ENCODE results near the gene PCSK5. TPM values are rescaled to one million over a fixed set of nuclear protein-coding genes. Genes with fewer than 3 reads are reported as not detected.
A peak's percentile ranks its signal among the peaks of the same experiment; 100 is the strongest.

The PCSK5 gene
- total and polyA plus RNA-seq, 10 donors = 0.28 to 8.1 (median 5.5) TPM

DNA sequence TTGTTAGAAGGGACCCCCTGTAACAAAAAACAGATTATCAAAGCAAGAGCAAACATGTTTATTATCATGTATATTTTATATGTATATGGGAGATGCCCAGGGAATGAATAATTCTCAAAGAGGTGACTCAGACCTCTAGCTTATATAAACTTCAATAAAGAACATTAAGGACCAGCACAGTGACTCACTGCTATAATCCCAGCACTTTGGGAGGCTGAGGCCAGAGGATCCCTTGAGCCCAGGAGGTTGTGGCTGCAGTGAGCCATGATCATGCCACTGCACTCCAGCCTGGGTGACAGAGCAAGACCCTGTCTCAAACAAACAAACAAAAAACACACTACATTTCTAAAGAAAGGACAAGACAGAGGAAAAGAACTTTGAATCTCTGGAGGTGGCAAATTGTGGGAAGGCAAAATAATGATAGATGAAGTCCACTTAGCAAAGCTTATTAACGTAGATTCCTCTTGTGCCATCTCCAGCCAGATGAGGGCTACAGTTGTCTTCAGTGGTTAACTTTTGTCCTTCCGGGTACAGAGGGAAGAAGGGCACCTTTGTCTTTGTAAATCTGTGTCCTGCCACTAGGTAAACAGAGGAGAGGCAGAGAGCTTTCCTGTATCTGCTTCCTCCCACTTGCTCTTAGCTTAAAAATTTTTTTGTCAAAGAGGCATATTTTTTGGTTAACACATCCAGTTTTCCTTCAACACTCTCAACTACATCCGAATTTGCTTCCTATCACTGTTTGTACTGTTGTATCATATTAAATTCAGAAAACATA is 511.3 kb downstream of the PCSK5 start:
- Histone ChIP-seq H3K27me3 (replicated peaks in 1 of 7) (no peaks in the 10 kb centered on the region), H3K9me3 (no peaks in the 10 kb centered on the region), H3K4me3 (no peak overlapping the region), H3K4me1 (peaks cover 0 to 15% (median 11%) of the 10 kb centered on the region in 6 donors), H3K36me3 (no peaks in the 10 kb centered on the region), H3K27ac (no peak overlapping the region)
- TF ChIP-seq, protein P1, sequence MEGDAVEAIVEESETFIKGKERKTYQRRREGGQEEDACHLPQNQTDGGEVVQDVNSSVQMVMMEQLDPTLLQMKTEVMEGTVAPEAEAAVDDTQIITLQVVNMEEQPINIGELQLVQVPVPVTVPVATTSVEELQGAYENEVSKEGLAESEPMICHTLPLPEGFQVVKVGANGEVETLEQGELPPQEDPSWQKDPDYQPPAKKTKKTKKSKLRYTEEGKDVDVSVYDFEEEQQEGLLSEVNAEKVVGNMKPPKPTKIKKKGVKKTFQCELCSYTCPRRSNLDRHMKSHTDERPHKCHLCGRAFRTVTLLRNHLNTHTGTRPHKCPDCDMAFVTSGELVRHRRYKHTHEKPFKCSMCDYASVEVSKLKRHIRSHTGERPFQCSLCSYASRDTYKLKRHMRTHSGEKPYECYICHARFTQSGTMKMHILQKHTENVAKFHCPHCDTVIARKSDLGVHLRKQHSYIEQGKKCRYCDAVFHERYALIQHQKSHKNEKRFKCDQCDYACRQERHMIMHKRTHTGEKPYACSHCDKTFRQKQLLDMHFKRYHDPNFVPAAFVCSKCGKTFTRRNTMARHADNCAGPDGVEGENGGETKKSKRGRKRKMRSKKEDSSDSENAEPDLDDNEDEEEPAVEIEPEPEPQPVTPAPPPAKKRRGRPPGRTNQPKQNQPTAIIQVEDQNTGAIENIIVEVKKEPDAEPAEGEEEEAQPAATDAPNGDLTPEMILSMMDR (IDR thresholded peaks at IDR 0.05 in 8 of 11, conservative IDR thresholded peaks at IDR 0.05 in 3 of 11) = no peak
- TF ChIP-seq POLR2AphosphoS5 (IDR thresholded peaks at IDR 0.05) (no peak), POLR2A (IDR thresholded peaks at IDR 0.05) (no peak)
- 75 to 95% (median 81%) methylated on average over 3 of the region's 3 CpGs for WGBS, 5 donors
- intact Hi-C loops (cut with DNase I; ENCODE audit: low total_unique reads) = no loop called here
- no peak for DNase-seq

DNA sequence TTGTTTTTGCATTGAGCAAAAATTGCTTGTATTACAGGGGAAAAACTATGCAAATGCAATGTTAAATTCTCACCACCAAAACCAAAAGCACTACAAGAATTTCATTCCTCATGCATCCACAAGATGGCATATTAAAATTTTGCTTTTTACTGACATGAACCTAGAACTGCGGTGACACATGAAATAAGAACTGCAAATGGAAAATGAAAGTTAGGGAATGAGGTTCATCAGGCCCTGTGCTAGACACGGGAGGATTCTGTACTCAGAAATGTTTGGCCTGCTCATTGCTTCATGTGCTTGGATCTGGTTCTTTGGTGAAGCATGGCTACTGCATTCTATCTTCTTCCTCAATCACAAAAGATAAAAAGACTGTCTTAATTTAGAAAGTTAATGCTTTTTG is 512.9 kb downstream of the PCSK5 start:
- no peaks in the 10 kb centered on the region for H3K9me3 ChIP-seq
- intact Hi-C loops (cut with DNase I; ENCODE audit: low total_unique reads) = no loop called here
- 0 to 3% (median 1%) methylated on average over 2 of the region's 2 CpGs for WGBS, 5 donors
- H3K27ac ChIP-seq = peak overlapping the region in 6 of 8 donors; percentile 52 to 72 (median 60)
- H3K36me3 ChIP-seq = no peaks in the 10 kb centered on the region
- peaks cover 0 to 15% (median 11%) of the 10 kb centered on the region in 6 donors for H3K4me1 ChIP-seq
- no peak for DNase-seq
- peak overlapping the region in 1 of 8 donors; percentile 42 for H3K4me3 ChIP-seq
- TF ChIP-seq, protein P1 (IDR thresholded peaks at IDR 0.05 in 8 of 11, conservative IDR thresholded peaks at IDR 0.05 in 3 of 11) = peak; percentile 36 to 85 (median 68)
- no peak for TF ChIP-seq POLR2A (IDR thresholded peaks at IDR 0.05)
- H3K27me3 ChIP-seq (replicated peaks in 1 of 7) = no peaks in the 10 kb centered on the region

DNA sequence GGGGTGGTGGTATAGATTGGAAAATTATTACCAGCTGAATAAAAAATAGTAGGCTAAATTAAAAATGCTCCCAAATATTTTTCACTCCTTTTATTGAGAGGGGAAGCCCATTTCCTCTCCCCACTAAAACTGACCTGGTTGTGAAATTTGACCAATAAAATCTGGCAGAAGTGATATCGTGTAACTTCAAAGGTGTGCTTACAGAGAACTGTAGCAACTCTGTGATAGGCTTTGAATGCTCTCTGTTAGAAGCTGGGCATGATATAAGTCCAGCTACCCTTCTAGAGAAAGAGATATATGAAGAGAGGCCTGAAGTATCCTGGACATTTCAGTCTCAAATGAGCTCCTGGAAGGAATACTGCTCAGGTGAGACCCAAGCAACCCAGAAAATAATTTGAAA is 513.9 kb downstream of the PCSK5 start:
- TF ChIP-seq, protein P1 (IDR thresholded peaks at IDR 0.05 in 8 of 11, conservative IDR thresholded peaks at IDR 0.05 in 3 of 11) = no peak
- TF ChIP-seq POLR2A (IDR thresholded peaks at IDR 0.05) = no peak
- no peak for TF ChIP-seq POLR2AphosphoS5 (IDR thresholded peaks at IDR 0.05)
- H3K36me3 ChIP-seq = no peaks in the 10 kb centered on the region
- intact Hi-C loops (cut with DNase I; ENCODE audit: low total_unique reads) = no loop called here
- H3K4me1 ChIP-seq = peaks cover 0 to 15% (median 11%) of the 10 kb centered on the region in 6 donors
- H3K27ac ChIP-seq = no peak overlapping the region
- no peak for DNase-seq
- H3K4me3 ChIP-seq = no peak overlapping the region
- H3K27me3 ChIP-seq (replicated peaks in 1 of 7) = no peaks in the 10 kb centered on the region
- 46 to 84% (median 68%) methylated on average over 1 of the region's 1 CpG for WGBS, 5 donors
- no peaks in the 10 kb centered on the region for H3K9me3 ChIP-seq

DNA sequence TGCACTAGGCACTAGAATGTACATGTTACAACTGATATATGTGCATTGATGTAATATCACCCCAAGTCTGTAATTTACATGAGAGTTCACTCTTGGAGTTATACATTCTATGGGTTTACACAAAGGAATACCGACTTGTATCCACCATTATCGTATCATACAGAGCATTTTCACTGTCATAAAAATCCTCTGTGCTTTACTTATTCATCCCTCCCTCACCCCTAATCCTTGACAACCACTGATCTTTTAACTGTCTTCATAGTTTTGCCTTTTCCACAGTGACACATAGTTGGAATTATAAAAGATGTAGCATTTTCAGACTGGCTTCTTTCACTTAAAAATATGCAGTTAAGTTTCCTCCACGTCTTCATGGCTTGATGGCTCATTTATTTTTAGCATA is 514.9 kb downstream of the PCSK5 start:
- Histone ChIP-seq H3K36me3 (no peaks in the 10 kb centered on the region), H3K27ac (no peak overlapping the region), H3K9me3 (no peaks in the 10 kb centered on the region), H3K4me1 (peaks cover 0 to 15% (median 11%) of the 10 kb centered on the region in 6 donors), H3K4me3 (no peak overlapping the region), H3K27me3 (replicated peaks in 1 of 7) (no peaks in the 10 kb centered on the region)
- 76 to 92% (median 81%) methylated on average over 3 of the region's 3 CpGs for WGBS, 5 donors
- DNase-seq = no peak
- TF ChIP-seq POLR2AphosphoS5 (IDR thresholded peaks at IDR 0.05) (no peak), POLR2A (IDR thresholded peaks at IDR 0.05) (no peak)
- TF ChIP-seq, protein P1 (IDR thresholded peaks at IDR 0.05 in 8 of 11, conservative IDR thresholded peaks at IDR 0.05 in 3 of 11) = no peak
- intact Hi-C loops (cut with DNase I; ENCODE audit: low total_unique reads) = no loop called here
